Activated T-cell treated with anti-CD3 and anti-CD28 coated beads, Interleukin-2, amount 50 U/mL, for 72 hours (primary cell): ENCODE data around the gene TSPOAP1. TPM values are rescaled to one million over a fixed set of nuclear protein-coding genes. Genes with fewer than 3 reads are reported as not detected.

ENCODE experiments used
- ATAC-seq, 2 donors: fragments of 150-1000 bp; cut with Tn5 transposase; replicated peaks in 1 of 2; 2 replicates each; pipeline ENCODE4 v1.10.0; 2021; ENCODE audit warnings: moderate library complexity in 2 of 2, mild to moderate bottlenecking in 1 of 2
- DNase-seq, 2 donors: peaks; one replicate each; pipeline ENCODE4 v3.0.0; 2021 to 2022; ENCODE audit warnings: mixed read lengths in 1 of 2
- H3K27ac Mint-ChIP-seq: one replicate; pipeline ENCODE4 v1.8.0; 2022; ENCODE audit warnings: mild to moderate bottlenecking, moderate library complexity, mixed read lengths
- H3K27me3 Mint-ChIP-seq: one replicate; pipeline ENCODE4 v1.8.0; 2022; ENCODE audit warnings: low read depth, mixed read lengths
- H3K36me3 Mint-ChIP-seq, 2 donors: one replicate each; pipeline ENCODE4 v1.8.0; 2022; ENCODE audit warnings: mixed read lengths in 2 of 2, mild to moderate bottlenecking in 1 of 2; ENCODE audit not compliant: insufficient read depth in 2 of 2
- H3K4me1 Mint-ChIP-seq: one replicate; pipeline ENCODE4 v1.8.0; 2022; ENCODE audit warnings: low read depth, mixed read lengths
- H3K4me3 Mint-ChIP-seq, 2 donors: one replicate each; pipeline ENCODE4 v1.8.0; 2022; ENCODE audit warnings: mild to moderate bottlenecking in 2 of 2, mixed read lengths in 2 of 2, moderate library complexity in 2 of 2
- H3K9me3 Mint-ChIP-seq, 2 donors: one replicate each; pipeline ENCODE4 v1.8.0; 2022; ENCODE audit warnings: mixed read lengths in 2 of 2
- total RNA-seq, 2 donors: library from RNA; stranded (reverse); gene quantifications; one replicate each; pipeline ENCODE4 v1.2.3, GENCODE V29; 2022

Gene TSPOAP1
- total RNA-seq, 2 donors from 2014 or later, result 42.3 to 55.3 TPM

DNA sequence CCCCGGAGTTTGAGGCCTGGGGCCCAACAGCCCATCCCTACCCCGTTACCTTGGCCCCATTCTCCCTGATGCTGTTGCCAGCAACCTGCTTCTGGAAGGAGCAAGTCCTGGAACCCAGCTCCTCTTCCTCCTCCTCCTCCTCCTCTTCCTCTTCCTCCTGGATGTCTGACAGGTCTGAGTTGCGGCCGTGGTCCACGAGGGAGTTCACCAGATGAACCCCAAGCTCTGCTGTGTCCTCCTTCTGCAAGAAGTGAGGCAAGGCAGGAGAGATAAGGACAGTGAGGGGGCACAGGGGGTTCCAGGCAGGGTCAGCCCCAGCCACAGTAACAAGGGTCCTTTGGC is 18.7 kb downstream of the TSPOAP1 start:
- peaks cover 4% of the 10 kb centered on the region for H3K4me1 Mint-ChIP-seq

DNA sequence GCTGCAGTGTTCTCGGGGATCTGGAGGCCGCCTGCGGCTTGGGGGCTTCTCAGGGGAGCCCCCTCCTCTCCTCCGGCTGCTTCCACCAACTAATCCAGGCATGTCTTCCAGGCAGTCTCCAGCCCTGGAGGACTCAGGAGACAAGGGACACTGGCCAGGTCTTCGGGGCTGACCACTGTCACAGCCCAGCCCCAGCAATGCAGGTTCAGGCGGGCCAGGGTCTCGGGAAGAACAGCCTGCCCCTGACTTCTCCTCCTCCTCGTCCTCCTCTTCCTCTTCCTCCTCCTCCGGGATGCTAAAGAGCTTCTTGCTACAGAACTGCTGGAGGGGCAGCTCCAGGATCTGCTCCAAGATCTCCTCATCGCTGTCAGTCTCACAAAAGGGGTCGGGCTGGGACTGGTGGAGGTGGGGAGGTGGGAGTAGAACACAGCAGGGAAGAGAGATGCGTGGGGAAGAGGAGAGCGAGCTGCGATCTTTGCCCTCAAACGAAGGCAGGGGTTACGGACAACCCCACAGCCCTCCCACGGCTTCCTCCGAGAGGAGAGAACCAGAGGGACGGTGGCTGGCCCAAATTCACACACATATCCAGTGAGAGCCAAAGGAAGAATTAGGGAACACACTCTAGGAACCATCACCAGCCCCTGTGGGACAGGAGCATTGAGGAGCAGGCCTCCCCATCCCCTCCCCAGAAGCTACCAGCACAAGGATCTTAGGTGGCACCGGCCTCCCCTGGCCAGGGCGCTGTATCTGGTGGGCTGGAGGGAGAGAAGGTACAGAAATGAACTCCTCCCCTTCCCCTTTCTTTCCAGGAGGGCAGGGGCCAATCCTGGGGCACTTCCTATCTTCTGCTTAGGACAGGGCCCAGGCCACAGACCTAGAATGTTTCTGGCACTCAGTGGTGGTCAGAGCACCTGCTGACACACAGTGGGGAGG is 19.3 kb downstream of the TSPOAP1 start:
- no peak for DNase-seq
- no peak overlapping the region for H3K27ac Mint-ChIP-seq

More for the DNA sequence above, 18.7 kb downstream of the TSPOAP1 start:
- Mint-ChIP-seq H3K27me3 (no peaks in the 10 kb centered on the region), H3K4me3 (no peak overlapping the region), H3K27ac (no peak overlapping the region), H3K36me3 (no peaks in the 10 kb centered on the region), H3K9me3 (no peaks in the 10 kb centered on the region)
- ATAC-seq (no peak), DNase-seq (no peak)

DNA sequence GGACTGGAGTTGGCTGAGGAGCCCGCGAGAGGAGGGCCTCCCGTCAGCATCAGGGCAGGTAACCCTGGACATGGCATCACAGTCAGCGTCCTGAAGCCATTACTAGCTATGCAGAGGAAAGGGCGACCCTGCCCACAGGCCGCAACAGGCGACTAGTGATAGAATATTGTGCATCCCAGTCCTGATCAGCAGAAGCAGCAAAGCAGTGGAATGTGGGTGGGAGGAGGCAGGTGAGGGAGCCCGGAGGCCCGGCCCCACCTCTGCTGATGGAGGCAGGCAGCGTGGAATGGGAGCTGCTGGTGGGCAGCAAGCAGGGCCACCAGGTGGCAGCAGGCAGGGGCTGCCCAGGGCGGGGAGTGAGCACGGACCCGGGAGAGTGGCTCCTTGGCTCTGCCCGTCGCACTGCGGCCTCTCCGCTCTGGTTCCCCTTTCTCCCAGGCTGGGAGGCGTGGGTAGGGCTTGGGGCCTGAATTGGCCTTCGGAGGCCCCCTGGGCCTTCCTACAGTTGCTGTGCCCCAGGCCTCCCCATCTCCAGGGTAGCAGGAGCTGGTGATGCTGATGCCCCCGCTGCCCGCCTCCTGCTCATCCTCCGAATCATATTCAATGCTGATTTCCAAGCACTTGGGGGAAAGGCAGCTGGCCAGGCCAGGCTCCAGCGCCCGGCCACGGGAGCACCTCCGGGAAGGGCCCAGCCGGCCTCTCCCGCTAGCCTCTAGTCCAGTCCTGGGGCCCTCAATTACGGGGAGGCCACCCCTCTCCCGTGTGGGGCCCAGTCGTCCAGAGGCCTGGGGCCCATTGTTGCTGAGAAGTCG is 20.2 kb downstream of the TSPOAP1 start:
- H3K27ac Mint-ChIP-seq, result no peak overlapping the region
- no peaks in the 10 kb centered on the region for H3K27me3 Mint-ChIP-seq
- ATAC-seq (no peak), DNase-seq (no peak)
- no peak overlapping the region for H3K4me3 Mint-ChIP-seq
- H3K36me3 Mint-ChIP-seq, result no peaks in the 10 kb centered on the region
- no peaks in the 10 kb centered on the region for H3K9me3 Mint-ChIP-seq
- no peaks in the 10 kb centered on the region for H3K4me1 Mint-ChIP-seq

More for the DNA sequence above, 19.3 kb downstream of the TSPOAP1 start:
- Mint-ChIP-seq H3K36me3 (no peaks in the 10 kb centered on the region), H3K4me1 (peaks cover 4% of the 10 kb centered on the region), H3K4me3 (no peak overlapping the region), H3K9me3 (no peaks in the 10 kb centered on the region), H3K27me3 (no peaks in the 10 kb centered on the region)
- no peak for ATAC-seq

DNA sequence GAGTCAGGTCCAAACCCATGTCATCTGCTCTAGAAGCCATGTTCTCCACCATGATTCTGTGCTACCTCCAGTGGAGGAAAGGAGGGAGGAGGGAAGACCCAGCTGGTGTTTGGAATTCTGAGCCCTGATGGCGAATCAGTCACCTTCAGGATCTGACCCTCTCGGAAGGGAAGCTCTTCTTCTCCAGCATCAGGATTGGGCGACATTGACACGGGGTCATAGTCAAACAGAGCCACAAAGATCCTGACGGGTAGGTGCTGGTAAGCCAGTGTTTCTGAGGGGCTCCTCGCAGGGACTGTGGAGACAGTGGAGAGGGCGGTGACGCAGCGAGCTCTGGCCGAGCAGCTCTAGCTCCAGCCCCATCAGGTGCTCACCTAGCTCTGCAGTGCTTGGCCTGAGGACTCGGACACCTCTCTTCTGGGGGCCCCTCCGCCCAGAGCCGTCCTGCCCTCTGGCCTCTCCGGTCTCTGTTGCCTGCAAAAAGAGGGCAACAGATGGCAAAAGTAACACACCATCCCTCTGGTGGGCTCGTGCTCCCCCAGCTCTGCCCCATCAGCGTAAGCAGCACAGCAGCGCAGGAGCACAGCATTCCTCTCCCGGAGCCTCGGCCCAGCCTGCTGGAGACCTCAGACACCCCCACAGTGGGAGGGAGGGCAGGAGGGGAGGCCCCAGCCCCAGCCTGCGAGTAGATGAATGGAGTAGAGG is 21.0 kb downstream of the TSPOAP1 start:
- ATAC-seq (no peak), DNase-seq (no peak)
- H3K9me3 Mint-ChIP-seq, result no peaks in the 10 kb centered on the region
- H3K27ac Mint-ChIP-seq, result no peak overlapping the region
- no peak overlapping the region for H3K4me3 Mint-ChIP-seq
- H3K27me3 Mint-ChIP-seq, result no peaks in the 10 kb centered on the region
- H3K4me1 Mint-ChIP-seq, result no peaks in the 10 kb centered on the region
- H3K36me3 Mint-ChIP-seq, result no peaks in the 10 kb centered on the region

DNA sequence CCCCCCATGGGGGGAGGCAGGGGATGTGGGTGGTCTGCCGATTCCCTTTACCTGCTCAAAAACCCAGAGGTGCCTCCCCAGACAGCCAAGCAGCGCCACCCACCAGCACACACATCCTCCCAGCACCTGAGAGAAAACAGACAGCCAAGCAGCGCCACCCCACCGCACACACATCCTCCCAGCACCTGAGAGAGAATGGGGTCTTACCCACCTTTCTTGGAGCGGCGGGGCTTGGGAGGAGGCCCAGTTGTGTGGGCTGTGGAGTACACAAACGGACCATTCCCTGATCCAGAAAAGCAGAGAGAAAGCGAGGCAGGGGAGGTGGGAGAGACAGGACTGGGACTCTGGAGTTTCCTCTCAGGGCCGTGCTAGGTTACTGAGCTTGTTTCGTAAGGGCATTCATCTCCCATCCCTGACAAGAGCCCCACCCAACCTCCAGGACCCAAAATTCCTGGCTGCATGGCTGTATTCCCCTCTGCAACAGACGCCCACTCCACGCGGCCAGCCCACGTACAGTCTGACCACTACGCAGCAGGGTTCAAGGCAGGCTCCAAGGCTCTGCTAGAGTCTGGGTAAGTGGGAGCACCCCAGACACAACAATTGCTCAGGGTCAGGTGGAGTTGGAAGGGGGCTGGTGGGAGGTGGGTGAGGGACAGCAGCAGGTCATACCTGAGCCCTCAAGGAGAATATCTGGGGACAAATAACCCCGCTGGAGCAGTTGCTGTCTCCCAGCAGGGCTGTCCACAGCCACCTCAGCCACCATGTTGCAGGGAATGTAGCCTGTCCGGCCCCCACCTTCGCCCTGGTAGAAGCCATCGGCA is 22.3 kb downstream of the TSPOAP1 start:
- H3K4me1 Mint-ChIP-seq, result no peaks in the 10 kb centered on the region
- ATAC-seq (no peak), DNase-seq (no peak)
- no peaks in the 10 kb centered on the region for H3K27me3 Mint-ChIP-seq
- H3K9me3 Mint-ChIP-seq, result no peaks in the 10 kb centered on the region
- no peak overlapping the region for H3K27ac Mint-ChIP-seq
- no peaks in the 10 kb centered on the region for H3K36me3 Mint-ChIP-seq
- H3K4me3 Mint-ChIP-seq, result no peak overlapping the region

DNA sequence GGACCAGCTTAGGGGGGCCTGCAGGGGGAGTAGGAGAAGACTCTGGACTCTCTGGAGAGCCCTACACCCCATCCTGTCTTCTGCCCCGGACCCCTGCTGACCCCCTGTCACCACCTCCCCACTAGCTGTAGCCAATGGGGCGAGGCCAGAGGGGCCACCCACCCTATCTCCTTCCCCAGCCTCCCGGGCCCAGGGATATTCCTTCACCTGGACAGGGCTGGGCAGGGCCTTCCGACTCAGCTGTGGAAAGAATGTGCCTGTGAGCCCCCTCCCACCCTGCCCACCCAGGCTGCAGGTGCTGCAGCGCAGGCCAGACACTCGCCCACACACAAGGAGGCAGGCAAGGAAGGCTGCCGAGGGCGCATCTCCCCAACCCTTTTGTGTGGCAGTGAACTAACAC is 23.0 kb downstream of the TSPOAP1 start:
- DNase-seq, result no peak
- ATAC-seq, result no peak
- no peaks in the 10 kb centered on the region for H3K9me3 Mint-ChIP-seq
- no peak overlapping the region for H3K4me3 Mint-ChIP-seq
- no peaks in the 10 kb centered on the region for H3K36me3 Mint-ChIP-seq
- H3K27ac Mint-ChIP-seq, result no peak overlapping the region
- H3K4me1 Mint-ChIP-seq, result no peaks in the 10 kb centered on the region
- H3K27me3 Mint-ChIP-seq, result no peaks in the 10 kb centered on the region

DNA sequence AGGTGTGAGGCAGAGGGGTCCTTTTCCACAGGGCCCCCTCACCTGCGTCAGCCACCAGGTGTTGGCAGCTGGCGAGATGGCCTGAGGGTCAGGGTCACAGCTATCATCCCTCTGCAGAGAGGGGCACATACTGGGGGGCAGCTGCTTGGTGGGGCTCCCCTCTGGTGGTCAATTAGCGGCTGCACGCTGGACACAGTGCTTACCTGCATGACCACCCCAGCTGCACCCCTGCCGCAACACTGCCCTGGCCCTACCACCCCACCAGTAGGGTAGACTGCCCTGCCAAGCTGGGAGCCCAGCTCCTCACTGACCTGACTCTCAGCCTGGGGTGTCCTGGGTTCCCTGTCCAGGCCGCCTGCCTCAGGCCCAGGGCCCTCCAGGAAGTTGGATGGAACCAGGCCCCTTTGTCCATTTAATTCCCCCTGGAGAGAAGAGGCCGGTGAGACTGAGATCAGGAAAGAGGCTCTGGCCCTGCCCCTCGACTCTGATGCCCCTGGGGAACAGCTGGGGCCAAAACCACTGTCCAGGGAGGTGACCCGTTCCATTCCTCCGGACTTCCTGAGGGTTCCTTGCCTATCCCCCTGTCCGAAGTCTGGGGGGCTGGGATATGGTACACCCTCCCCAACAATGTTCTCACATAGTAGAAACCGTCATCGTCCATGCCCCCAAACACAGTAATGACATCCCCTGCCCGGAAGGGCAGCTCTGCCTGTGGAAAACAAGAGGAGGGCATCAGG is 23.7 kb downstream of the TSPOAP1 start:
- Mint-ChIP-seq H3K4me1 (no peaks in the 10 kb centered on the region), H3K4me3 (no peak overlapping the region), H3K9me3 (no peaks in the 10 kb centered on the region), H3K27ac (no peak overlapping the region), H3K27me3 (no peaks in the 10 kb centered on the region), H3K36me3 (no peaks in the 10 kb centered on the region)
- ATAC-seq (no peak), DNase-seq (no peak)

DNA sequence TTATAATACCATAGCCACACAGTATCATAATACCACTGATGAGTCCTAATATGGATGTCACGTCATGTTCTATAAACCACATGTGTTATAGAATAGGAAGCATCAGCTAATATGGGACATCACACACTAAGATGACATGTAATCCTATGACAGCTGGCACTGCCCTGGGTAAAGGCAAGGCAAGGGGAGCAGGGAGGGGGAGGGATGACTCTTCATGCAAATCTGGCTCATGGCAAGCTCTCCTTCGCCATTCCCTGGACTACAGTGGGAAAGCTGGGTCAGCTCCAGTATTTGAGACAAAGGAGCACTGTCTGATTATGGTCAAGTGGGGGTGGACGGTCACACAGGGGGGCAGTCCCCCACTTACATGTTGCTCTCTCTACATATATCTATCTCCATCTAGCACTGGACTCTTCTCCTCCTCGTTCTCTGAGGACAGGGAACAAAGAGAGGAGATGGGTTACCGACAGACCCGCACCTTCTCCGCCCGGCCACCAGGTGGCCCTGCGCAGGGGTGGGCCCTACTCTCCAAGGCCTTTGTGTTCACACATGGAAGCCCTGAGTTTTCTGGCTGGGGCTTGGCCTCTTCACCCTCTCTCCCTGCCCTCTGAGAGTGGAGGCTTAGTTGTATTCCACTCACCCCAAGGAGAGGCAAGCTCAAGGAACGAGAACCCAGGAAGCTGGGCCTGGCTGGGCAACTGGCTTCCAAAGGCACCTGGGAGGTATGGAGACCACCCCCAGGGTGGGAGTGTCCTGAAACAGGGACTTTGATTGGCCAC is 24.4 kb downstream of the TSPOAP1 start:
- Mint-ChIP-seq H3K27me3 (no peaks in the 10 kb centered on the region), H3K27ac (no peak overlapping the region), H3K4me3 (no peak overlapping the region), H3K9me3 (no peaks in the 10 kb centered on the region), H3K4me1 (no peaks in the 10 kb centered on the region), H3K36me3 (no peaks in the 10 kb centered on the region)
- peak; percentile 61 to 67 for ATAC-seq
- peak; percentile 69 to 70 for DNase-seq

DNA sequence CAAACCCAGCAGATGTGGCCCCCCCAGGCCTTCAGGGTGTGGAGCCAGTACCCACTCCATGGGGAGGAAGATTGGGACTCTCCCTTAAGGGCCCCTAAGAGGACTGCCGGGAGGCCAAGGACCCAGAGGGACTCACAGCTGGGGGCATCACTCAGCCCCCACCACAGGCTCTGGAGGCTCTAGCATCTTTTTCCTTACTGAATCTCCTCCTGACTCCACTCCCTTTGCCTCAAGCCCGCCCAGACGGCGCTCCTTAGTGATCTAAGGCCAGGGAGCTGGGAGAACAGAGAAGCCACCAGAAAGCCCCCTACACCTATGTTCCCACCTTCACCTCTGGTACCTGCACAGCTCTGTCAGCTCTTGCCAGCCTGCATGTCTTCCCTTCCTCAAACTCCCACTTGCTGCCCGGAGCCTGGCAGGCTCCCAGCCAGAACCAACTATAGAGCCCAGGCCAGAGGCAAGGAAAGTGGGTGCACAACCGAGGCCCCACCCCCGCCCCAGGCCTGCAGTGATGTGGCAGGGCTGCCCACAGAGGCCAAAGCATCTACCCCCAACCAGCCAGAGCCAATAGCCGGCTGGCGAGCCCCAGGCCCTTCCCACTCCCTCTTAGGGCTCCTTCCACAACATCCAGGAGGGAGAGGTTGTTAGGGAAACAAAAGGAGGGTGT is 25.5 kb downstream of the TSPOAP1 start:
- no peak overlapping the region for H3K4me3 Mint-ChIP-seq
- no peak overlapping the region for H3K27ac Mint-ChIP-seq
- H3K9me3 Mint-ChIP-seq, result no peaks in the 10 kb centered on the region
- H3K27me3 Mint-ChIP-seq, result no peaks in the 10 kb centered on the region
- H3K36me3 Mint-ChIP-seq, result no peaks in the 10 kb centered on the region
- no peak for DNase-seq
- no peaks in the 10 kb centered on the region for H3K4me1 Mint-ChIP-seq
- ATAC-seq, result no peak

DNA sequence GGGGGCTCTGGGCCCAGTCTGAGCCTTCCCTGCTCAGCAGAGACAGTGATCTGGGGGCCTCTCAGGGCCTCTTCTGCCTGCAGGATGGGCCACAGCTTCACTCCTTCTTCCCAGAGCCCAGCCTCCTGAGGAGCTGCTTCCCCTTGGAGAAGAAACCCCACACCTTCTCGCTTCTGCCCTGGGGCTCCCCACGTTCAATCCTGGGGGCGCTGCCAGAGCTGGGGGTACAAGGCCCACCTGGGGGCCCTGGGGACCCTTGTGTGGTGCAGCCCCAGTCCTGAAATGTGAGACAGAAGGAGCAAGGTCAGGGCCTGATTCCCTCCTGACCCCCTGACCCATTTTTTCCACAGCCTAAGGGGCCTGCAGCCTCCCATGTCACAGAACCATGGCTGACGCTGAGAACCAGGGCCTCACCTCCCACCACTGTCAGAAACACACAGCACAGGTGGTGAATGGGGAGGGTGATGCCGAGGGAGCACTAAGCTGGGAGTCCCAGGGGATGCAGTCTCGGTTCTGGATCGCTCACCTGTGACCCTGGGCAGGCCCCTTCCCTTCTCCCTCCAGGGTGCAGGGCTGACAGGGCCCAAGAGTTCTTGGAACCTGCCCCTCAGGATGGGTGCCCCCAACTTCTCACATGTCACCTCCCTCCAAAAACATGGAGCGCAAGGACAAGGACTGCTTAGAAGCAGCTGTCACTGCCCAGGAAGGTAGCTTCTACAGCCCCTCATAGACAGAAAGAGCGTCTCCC is 26.2 kb downstream of the TSPOAP1 start:
- Mint-ChIP-seq H3K36me3 (no peaks in the 10 kb centered on the region), H3K4me1 (no peaks in the 10 kb centered on the region), H3K4me3 (no peak overlapping the region), H3K27me3 (no peaks in the 10 kb centered on the region), H3K27ac (no peak overlapping the region), H3K9me3 (no peaks in the 10 kb centered on the region)
- DNase-seq (no peak), ATAC-seq (no peak)
